SJCRH30 (cell line): ENCODE data around the gene POU6F1. TPM values are rescaled to one million over a fixed set of nuclear protein-coding genes. Genes with fewer than 3 reads are reported as not detected.

Experiments used
- DNase-seq, 2 experiments: peaks; one replicate each; pipeline ENCODE4 v3.0.0-alpha.2; 2015 to 2020
- H3K27ac ChIP-seq: fragments of 250-450 bp; sonication (Bioruptor Pico); 2 replicates; pipeline ENCODE4 v1.5.1; 2020; ENCODE audit warnings: mild to moderate bottlenecking, moderate library complexity
- H3K27me3 ChIP-seq: fragments of 250-450 bp; sonication (Bioruptor Pico); 2 replicates; pipeline ENCODE4 v1.5.1; 2020; ENCODE audit warnings: mild to moderate bottlenecking, moderate library complexity
- H3K36me3 ChIP-seq: fragments of 250-450 bp; sonication (Bioruptor Pico); 2 replicates; pipeline ENCODE4 v1.5.1; 2020; ENCODE audit warnings: mild to moderate bottlenecking, moderate library complexity
- H3K4me1 ChIP-seq: fragments of 250-450 bp; sonication (Bioruptor Pico); 2 replicates; pipeline ENCODE4 v1.5.1; 2020; ENCODE audit warnings: mild to moderate bottlenecking, moderate library complexity
- H3K4me3 ChIP-seq: fragments of 250-450 bp; sonication (Bioruptor Pico); 2 replicates; pipeline ENCODE4 v1.5.1; 2020; ENCODE audit warnings: mild to moderate bottlenecking, moderate library complexity
- H3K9me3 ChIP-seq: fragments of 250-450 bp; sonication (Bioruptor Pico); replicated peaks from 2 replicates; pipeline ENCODE4 v1.5.1; 2020; ENCODE audit warnings: mild to moderate bottlenecking, moderate library complexity
- total RNA-seq: library from RNA; depleted of rRNA; stranded (reverse); fragments of >200 nt; shearing (Covaris generic); gene quantifications from 2 replicates; pipeline ENCODE4 v1.2.3, GENCODE V29; 2014

Gene POU6F1
- total RNA-seq, 1 experiment from 2014 or later, result 2.5 TPM

GRCh38 chr12:51195841-51196240, 22.0 kb downstream of the POU6F1 start:
- H3K9me3 ChIP-seq, result no peaks in the 10 kb centered on the region
- H3K4me3 ChIP-seq, result no peak overlapping the region
- no peak for DNase-seq
- no peaks in the 10 kb centered on the region for H3K36me3 ChIP-seq
- no peaks in the 10 kb centered on the region for H3K27me3 ChIP-seq
- H3K27ac ChIP-seq, result no peak overlapping the region
- peaks cover 3% of the 10 kb centered on the region for H3K4me1 ChIP-seq

- H3K4me1 ChIP-seq, result peaks cover 39% of the 10 kb centered on the region
- no peak overlapping the region for H3K4me3 ChIP-seq
- no peaks in the 10 kb centered on the region for H3K36me3 ChIP-seq
- no peak overlapping the region for H3K27ac ChIP-seq
- no peaks in the 10 kb centered on the region for H3K9me3 ChIP-seq
- no peaks in the 10 kb centered on the region for H3K27me3 ChIP-seq
- no peak for DNase-seq
Measured at GRCh38 chr12:51192284-51192671, 25.6 kb downstream of the POU6F1 start.

GRCh38 chr12:51191516-51192283, 26.2 kb downstream of the POU6F1 start:
- no peak for DNase-seq

GRCh38 chr12:51190820-51191219, 27.0 kb downstream of the POU6F1 start:
- Histone ChIP-seq H3K27ac (no peak overlapping the region), H3K4me3 (no peak overlapping the region), H3K36me3 (no peaks in the 10 kb centered on the region), H3K9me3 (no peaks in the 10 kb centered on the region), H3K4me1 (peaks cover 53% of the 10 kb centered on the region), H3K27me3 (no peaks in the 10 kb centered on the region)
- DNase-seq, result peak in 1 of 2 experiments; percentile 15

More at GRCh38 chr12:51191516-51192283, 26.2 kb downstream of the POU6F1 start:
- H3K36me3 ChIP-seq, result no peaks in the 10 kb centered on the region
- no peak overlapping the region for H3K27ac ChIP-seq
- H3K4me3 ChIP-seq, result no peak overlapping the region
- H3K9me3 ChIP-seq, result no peaks in the 10 kb centered on the region
- peaks cover 45% of the 10 kb centered on the region for H3K4me1 ChIP-seq
- H3K27me3 ChIP-seq, result no peaks in the 10 kb centered on the region

GRCh38 chr12:51189790-51190355, 28.0 kb downstream of the POU6F1 start:
- no peaks in the 10 kb centered on the region for H3K36me3 ChIP-seq
- peak; percentile 32 to 59 for DNase-seq
- no peaks in the 10 kb centered on the region for H3K27me3 ChIP-seq
- H3K27ac ChIP-seq, result no peak overlapping the region
- H3K4me3 ChIP-seq, result no peak overlapping the region
- H3K4me1 ChIP-seq, result peaks cover 61% of the 10 kb centered on the region
- no peaks in the 10 kb centered on the region for H3K9me3 ChIP-seq

- Histone ChIP-seq H3K27me3 (no peaks in the 10 kb centered on the region), H3K4me3 (no peak overlapping the region), H3K4me1 (peaks cover 72% of the 10 kb centered on the region), H3K27ac (peak overlapping the region; percentile 50), H3K9me3 (no peaks in the 10 kb centered on the region), H3K36me3 (no peaks in the 10 kb centered on the region)
- DNase-seq, result peak; percentile 89 to 94
Measured at GRCh38 chr12:51188359-51189051, 29.4 kb downstream of the POU6F1 start.

- Histone ChIP-seq H3K27ac (peak overlapping the region; percentile 50), H3K4me1 (peaks cover 78% of the 10 kb centered on the region), H3K36me3 (no peaks in the 10 kb centered on the region), H3K4me3 (no peak overlapping the region), H3K9me3 (no peaks in the 10 kb centered on the region), H3K27me3 (no peaks in the 10 kb centered on the region)
- peak; percentile 66 to 75 for DNase-seq
Measured at GRCh38 chr12:51187370-51187987, 30.4 kb downstream of the POU6F1 start.

GRCh38 chr12:51186465-51187085, 31.3 kb downstream of the POU6F1 start:
- peaks cover 82% of the 10 kb centered on the region for H3K4me1 ChIP-seq
- peak in 1 of 2 experiments; percentile 29 for DNase-seq
- peak overlapping the region; percentile 50 for H3K27ac ChIP-seq
- no peaks in the 10 kb centered on the region for H3K9me3 ChIP-seq
- no peak overlapping the region for H3K4me3 ChIP-seq
- no peaks in the 10 kb centered on the region for H3K36me3 ChIP-seq
- H3K27me3 ChIP-seq, result no peaks in the 10 kb centered on the region

GRCh38 chr12:51185171-51185717, 32.6 kb downstream of the POU6F1 start:
- Histone ChIP-seq H3K4me1 (peaks cover 77% of the 10 kb centered on the region), H3K36me3 (no peaks in the 10 kb centered on the region), H3K27me3 (no peaks in the 10 kb centered on the region), H3K27ac (peak overlapping the region; percentile 89), H3K9me3 (no peaks in the 10 kb centered on the region), H3K4me3 (no peak overlapping the region)
- DNase-seq, result peak; percentile 76 to 85

GRCh38 chr12:51183816-51184215, 34.0 kb downstream of the POU6F1 start:
- peak; percentile 99 to 100 for DNase-seq
- peak overlapping the region; percentile 89 for H3K27ac ChIP-seq
- H3K4me1 ChIP-seq, result peaks cover 63% of the 10 kb centered on the region
- no peaks in the 10 kb centered on the region for H3K36me3 ChIP-seq
- H3K9me3 ChIP-seq, result no peaks in the 10 kb centered on the region
- H3K4me3 ChIP-seq, result peak overlapping the region; percentile 4; the same call in 1 of the 2 replicates
- H3K27me3 ChIP-seq, result no peaks in the 10 kb centered on the region

GRCh38 chr12:51183349-51183748, 34.5 kb downstream of the POU6F1 start:
- Histone ChIP-seq H3K9me3 (no peaks in the 10 kb centered on the region), H3K27me3 (no peaks in the 10 kb centered on the region), H3K27ac (peak overlapping the region; percentile 89), H3K4me3 (no peak overlapping the region), H3K4me1 (peaks cover 58% of the 10 kb centered on the region), H3K36me3 (no peaks in the 10 kb centered on the region)
- no peak for DNase-seq

- peak overlapping the region; percentile 4; the same call in 1 of the 2 replicates for H3K4me3 ChIP-seq
- H3K36me3 ChIP-seq, result no peaks in the 10 kb centered on the region
- no peaks in the 10 kb centered on the region for H3K27me3 ChIP-seq
- H3K9me3 ChIP-seq, result no peaks in the 10 kb centered on the region
- H3K27ac ChIP-seq, result no peak overlapping the region
- DNase-seq, result peak in 1 of 2 experiments; percentile 59
- H3K4me1 ChIP-seq, result peaks cover 40% of the 10 kb centered on the region
Measured at GRCh38 chr12:51181558-51181957, 36.3 kb downstream of the POU6F1 start.

GRCh38 chr12:51177897-51178296, 40.0 kb downstream of the POU6F1 start:
- DNase-seq, result no peak
- Histone ChIP-seq H3K4me3 (no peak overlapping the region), H3K36me3 (no peaks in the 10 kb centered on the region), H3K9me3 (no peaks in the 10 kb centered on the region; the same call in 1 of the 2 replicates), H3K27me3 (no peaks in the 10 kb centered on the region), H3K4me1 (peaks cover 8% of the 10 kb centered on the region), H3K27ac (no peak overlapping the region)

- Histone ChIP-seq H3K9me3 (no peaks in the 10 kb centered on the region; the same call in 1 of the 2 replicates), H3K4me1 (no peaks in the 10 kb centered on the region), H3K4me3 (no peak overlapping the region), H3K27me3 (no peaks in the 10 kb centered on the region), H3K36me3 (no peaks in the 10 kb centered on the region), H3K27ac (no peak overlapping the region)
- DNase-seq, result no peak
Measured at GRCh38 chr12:51174501-51174900, 43.4 kb downstream of the POU6F1 start.
